Skeletal muscle cell (primary cell): ENCODE results near the gene MICAL2.

Source experiments
- DNase-seq: peaks from one replicate; pipeline ENCODE4 v3.0.0-alpha.2; 2010; ENCODE audit warnings: low read depth
- H3K4me3 ChIP-seq: 2 replicates; pipeline ENCODE4 v1.5.1; 2011; ENCODE audit warnings: low read depth, mild to moderate bottlenecking, control low read depth, low read length, moderate library complexity

MICAL2 gene

GRCh38 chr11:12177739-12178338 lies 67.4 kb downstream of the MICAL2 start:
- no peak for DNase-seq
- H3K4me3 ChIP-seq = no peak overlapping the region

GRCh38 chr11:12179019-12179418 lies 68.6 kb downstream of the MICAL2 start:
- DNase-seq = no peak
- H3K4me3 ChIP-seq = no peak overlapping the region

- H3K4me3 ChIP-seq = no peak overlapping the region
- no peak for DNase-seq
These were observed 69.1 kb downstream of the MICAL2 start for GRCh38 chr11:12179531-12179930.

DNA sequence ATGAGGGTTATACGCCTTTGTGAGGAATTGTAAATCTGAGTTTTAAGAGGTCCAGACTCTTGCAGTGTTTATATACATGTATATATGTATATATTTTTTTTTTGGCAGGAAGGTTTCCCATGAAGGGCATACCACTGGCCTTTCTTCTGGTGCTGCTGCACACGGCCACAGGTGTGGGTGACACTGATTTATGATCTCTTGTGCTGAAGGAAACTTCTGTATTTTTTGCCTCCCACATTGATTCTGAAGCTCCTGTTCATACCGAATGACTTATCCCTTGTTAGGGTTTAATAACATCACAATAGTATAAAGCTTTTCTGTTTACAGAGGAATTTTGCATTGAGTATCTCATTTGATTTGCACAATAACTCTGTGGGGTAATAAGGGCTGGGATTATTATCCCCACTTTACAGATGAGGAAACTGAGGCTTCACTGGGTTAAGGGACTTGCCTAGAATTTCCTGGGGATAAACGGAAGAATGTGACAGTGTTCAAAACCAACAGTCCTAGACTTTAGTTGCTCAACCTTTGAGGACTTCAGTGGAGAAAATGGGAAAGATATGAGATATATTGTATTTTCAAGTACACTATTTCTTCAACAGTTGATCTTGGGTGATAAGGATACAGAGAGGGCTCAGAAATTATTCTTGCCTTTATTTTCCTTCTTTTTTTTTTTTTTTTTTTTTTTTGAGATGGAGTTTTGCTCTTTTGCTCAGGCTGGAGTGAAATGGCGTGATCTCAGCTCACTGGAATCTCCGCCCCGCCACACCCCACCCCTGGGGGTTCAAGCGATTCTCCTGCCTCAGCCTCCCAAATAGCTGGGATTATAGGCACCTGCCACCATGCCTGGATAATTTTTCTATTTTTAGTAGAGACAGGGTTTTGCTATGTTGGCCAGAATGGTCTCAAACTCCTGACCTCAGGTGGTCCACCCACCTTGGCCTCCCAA lies 70.1 kb downstream of the MICAL2 start:
- H3K4me3 ChIP-seq = no peak overlapping the region
- no peak for DNase-seq

GRCh38 chr11:12182302-12182675 lies 71.9 kb downstream of the MICAL2 start:
- no peak overlapping the region for H3K4me3 ChIP-seq
- DNase-seq = no peak

GRCh38 chr11:12182676-12183541 lies 72.5 kb downstream of the MICAL2 start:
- peak; percentile 98 for DNase-seq
- no peak overlapping the region for H3K4me3 ChIP-seq

DNA sequence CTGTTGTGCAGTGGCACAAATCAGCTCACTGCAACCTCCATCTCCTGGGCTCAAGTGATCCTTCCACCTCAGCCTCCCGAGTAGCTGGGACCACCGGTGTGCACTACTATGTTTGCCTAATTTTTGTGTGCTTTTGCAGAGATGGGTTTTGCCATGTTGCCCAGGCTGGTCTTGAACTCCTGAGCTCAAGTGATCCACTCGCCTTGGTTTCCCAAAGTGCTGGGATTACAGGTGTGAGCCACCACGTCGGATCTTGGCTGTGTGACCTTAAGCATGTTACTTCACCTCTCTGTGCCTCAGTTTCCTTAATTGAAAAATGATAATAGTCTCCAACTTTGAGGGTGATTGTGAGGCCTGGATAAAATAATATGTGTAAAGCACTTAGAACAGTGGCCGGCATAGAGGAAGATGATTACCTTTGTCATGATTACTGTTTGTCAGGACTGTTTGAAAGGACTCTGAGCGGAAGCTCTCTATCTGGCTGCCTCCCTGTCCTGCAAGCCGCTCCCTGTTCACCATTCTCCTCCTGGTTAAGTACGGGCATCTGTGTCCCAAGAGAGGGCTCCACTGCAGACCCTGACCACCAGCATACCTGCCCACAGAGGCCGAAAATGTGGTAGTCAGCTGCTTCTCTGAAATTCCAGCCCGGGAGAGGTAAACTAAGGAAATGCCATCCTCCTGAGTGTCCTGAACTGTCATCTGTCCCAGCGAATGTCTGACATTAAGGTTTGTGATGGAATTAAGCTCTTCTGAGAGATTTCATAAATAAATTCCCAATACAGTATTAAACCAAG lies 73.6 kb downstream of the MICAL2 start:
- DNase-seq = no peak
- no peak overlapping the region for H3K4me3 ChIP-seq

GRCh38 chr11:12184699-12185098 lies 74.3 kb downstream of the MICAL2 start:
- no peak for DNase-seq
- no peak overlapping the region for H3K4me3 ChIP-seq

GRCh38 chr11:12185106-12185690 lies 74.8 kb downstream of the MICAL2 start:
- no peak overlapping the region for H3K4me3 ChIP-seq
- no peak for DNase-seq

GRCh38 chr11:12185914-12186313 lies 75.5 kb downstream of the MICAL2 start:
- DNase-seq = peak; percentile 68
- H3K4me3 ChIP-seq = no peak overlapping the region

GRCh38 chr11:12186701-12187100 lies 76.3 kb downstream of the MICAL2 start:
- no peak for DNase-seq

DNA sequence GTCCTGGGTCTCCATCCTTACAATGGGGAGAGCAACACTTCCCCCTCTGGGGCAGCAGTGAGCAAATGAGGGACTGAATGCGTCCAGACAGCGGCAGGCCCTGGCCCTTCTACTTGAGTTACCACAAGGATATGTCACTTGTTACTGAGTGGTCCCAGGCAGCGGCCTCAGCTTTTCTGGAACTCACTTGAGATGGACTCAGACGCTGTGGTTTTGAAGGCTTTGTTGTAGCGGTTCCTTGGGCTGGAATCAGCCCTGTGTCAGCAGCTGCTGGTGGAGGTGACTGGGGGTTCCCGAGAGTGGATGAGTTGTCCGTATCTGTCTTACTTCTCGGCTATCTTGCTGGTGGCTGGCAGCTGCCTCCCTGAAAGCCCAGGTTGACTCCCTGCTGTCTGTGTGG lies 77.0 kb downstream of the MICAL2 start:
- H3K4me3 ChIP-seq = no peak overlapping the region
- DNase-seq = no peak

More at GRCh38 chr11:12186701-12187100, 76.3 kb downstream of the MICAL2 start:
- no peak overlapping the region for H3K4me3 ChIP-seq

DNA sequence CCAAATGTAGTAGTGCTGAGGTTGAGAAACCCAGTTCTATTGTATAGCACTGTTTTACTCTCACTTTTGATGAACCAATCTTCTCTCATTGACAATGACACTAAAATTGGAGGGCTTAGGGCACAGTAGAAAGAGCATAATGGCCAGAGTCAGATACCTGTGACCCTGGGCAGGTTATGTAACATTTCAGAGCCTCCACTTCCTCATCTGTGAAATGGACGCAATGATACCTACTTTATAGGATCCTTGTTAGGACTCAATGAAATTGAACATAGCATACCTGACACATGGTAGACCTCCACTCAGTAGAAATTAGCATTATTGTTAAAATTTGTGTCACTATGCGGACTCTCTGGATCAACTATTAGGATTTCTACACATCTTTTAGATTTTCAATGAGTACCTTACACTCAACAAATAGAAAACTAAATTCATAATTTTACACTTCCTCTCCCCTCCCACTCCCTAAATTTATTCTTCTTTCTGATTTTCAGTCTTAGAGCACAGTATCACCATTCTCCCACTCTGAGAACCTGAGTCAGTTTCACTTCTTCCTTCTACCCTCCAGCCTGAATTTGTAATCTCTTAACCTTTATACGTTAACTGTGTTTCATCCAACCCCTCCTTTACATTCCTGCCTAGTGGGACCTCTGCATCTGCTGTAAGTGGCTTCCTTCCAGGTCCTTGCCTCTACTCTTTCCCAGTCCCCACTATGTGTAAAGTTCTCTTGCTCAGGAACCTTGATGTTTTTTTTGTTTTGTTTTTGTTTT lies 78.3 kb downstream of the MICAL2 start:
- H3K4me3 ChIP-seq = no peak overlapping the region
- DNase-seq = no peak

DNA sequence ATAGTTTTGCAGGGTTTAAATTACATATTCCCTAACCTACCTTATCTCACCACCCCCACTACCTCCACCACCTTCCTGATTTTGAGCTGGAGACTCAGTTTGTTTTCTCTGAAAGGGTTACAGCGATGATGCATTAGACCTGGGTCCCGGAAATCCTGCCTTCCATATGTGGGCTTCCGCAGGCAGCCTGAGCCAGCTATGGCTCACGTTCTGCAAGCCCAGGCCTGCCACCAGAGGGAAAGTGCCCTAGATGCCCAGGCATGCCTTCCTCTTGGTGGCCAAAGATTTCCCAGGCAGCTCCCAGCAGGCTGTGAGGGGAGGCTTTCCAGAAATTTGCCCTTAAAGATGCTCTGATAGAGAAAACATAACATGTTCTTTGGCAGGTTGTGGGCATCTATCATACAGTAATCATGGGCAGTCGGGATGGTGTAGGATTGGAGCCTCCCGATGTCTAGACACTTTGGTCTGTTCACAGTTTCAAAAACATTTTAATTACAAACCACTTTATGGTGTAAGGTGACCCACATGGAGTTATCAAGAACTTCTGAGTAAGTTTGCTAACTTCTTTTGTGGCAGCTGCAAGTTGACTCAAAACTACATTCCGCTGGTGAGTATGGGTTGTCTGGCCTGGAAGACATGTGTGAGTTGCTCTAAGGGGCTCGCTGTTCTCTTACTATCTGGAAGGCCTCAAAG lies 79.3 kb downstream of the MICAL2 start:
- DNase-seq = no peak
- no peak overlapping the region for H3K4me3 ChIP-seq

- DNase-seq = no peak
- no peak overlapping the region for H3K4me3 ChIP-seq
These were observed 80.1 kb downstream of the MICAL2 start for GRCh38 chr11:12190511-12190910.

DNA sequence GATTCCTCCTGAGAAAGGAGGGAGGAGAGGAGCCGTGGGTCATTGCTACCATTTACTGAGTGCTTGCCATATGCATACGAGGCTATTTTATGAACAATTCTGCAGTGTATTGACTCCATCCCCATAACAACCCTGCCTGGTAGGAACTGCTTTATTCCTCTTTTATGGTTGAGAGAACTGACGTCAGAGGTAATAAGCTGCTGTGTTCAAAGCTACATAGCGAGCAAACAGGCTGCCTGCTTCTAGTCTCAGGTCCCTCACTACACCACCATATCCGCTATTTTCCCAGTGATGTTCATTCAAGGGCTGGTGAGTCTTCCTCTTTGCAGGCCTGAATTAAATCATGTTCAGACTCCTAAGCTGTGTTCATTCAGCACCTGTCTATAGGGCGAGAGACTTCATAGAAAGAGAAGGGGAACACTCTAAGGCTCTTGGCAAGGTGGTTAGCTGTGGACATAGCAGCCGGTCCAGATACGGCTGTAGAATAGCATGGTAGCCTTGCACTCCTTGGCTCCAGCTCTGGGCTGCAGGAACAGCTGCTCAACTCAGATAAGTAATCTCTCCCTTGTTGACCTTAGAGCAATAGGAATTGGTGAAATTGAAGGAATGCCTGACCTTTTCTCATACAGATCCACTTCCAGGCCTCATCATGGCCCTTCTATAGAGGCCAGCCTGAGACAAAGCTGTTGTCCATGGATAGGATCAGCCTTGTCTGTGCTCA lies 82.6 kb downstream of the MICAL2 start:
- DNase-seq = no peak
- H3K4me3 ChIP-seq = no peak overlapping the region
